Smooth muscle cell (in vitro differentiated cells): ENCODE results near the gene MAPK6. TPM values are rescaled to one million over a fixed set of nuclear protein-coding genes. Genes with fewer than 3 reads are reported as not detected.
"Not testable (repeated sequence)": the region's sequence is repeated elsewhere in the genome, so short reads cannot be mapped to it uniquely, and the experiment has no call there.

Experiments
- DNase-seq: peaks from one replicate; lab custom pipeline; 2025; ENCODE audit not compliant: unreplicated experiment; lab: John Stamatoyannopoulos, UW
- H2AFZ ChIP-seq: fragments of 200-600 bp; sonication (generic); 2 replicates; pipeline ENCODE4 v1.6.0; 2016; ENCODE audit warnings: antibody characterized with exemption, low read depth, mild to moderate bottlenecking
- H3F3A ChIP-seq: fragments of 200-600 bp; sonication (generic); 2 replicates; pipeline ENCODE4 v1.6.0; 2017; ENCODE audit warnings: antibody characterized with exemption, low read depth
- H3K27ac ChIP-seq: fragments of 200-600 bp; sonication (generic); 2 replicates; pipeline ENCODE4 v1.5.1; 2016; ENCODE audit warnings: low read depth, mild to moderate bottlenecking
- H3K27me3 ChIP-seq: fragments of 200-600 bp; sonication (generic); 2 replicates; pipeline ENCODE4 v1.6.1; 2016; ENCODE audit warnings: low read depth, mild to moderate bottlenecking
- H3K36me3 ChIP-seq: fragments of 200-600 bp; sonication (generic); 2 replicates; pipeline ENCODE4 v1.5.1; 2016; ENCODE audit warnings: low read depth
- H3K4me1 ChIP-seq: fragments of 200-600 bp; sonication (generic); 2 replicates; pipeline ENCODE4 v1.5.1; 2016; ENCODE audit warnings: low read depth
- H3K4me2 ChIP-seq: fragments of 200-600 bp; sonication (generic); 2 replicates; pipeline ENCODE4 v1.6.0; 2016; ENCODE audit warnings: mild to moderate bottlenecking
- H3K4me3 ChIP-seq: fragments of 200-600 bp; sonication (generic); 2 replicates; pipeline ENCODE4 v1.5.1; 2016; ENCODE audit warnings: mild to moderate bottlenecking
- H3K79me2 ChIP-seq: fragments of 200-600 bp; sonication (generic); 2 replicates; pipeline ENCODE4 v1.6.0; 2016; ENCODE audit warnings: low read depth, mild to moderate bottlenecking
- H3K9ac ChIP-seq: fragments of 200-600 bp; sonication (generic); 2 replicates; pipeline ENCODE4 v1.6.0; 2016; ENCODE audit warnings: low read depth
- H3K9me3 ChIP-seq: fragments of 200-600 bp; sonication (generic); replicated peaks from 2 replicates; pipeline ENCODE4 v1.5.1; 2016; ENCODE audit warnings: low read depth
- H4K20me1 ChIP-seq: fragments of 200-600 bp; sonication (generic); 2 replicates; pipeline ENCODE4 v1.6.0; 2016; ENCODE audit warnings: low read depth
- CTCF ChIP-seq: fragments of 200-600 bp; sonication (generic); IDR thresholded peaks from 2 replicates; pipeline ENCODE4 v1.5.1; 2017; ENCODE audit warnings: borderline replicate concordance, mild to moderate bottlenecking, antibody characterized with exemption; ENCODE audit not compliant: insufficient read depth, poor library complexity, severe bottlenecking
- WGBS: methylation state at CpG from one replicate; pipeline ENCODE4 v1.1.7; 2016; ENCODE audit warnings: low lambda C conversion rate; 5-methylcytosine and 5-hydroxymethylcytosine counted together
- polyA plus RNA-seq: library from polyadenylated mRNA; unstranded; fragments of >200 nt; fragmentation: Nextera tagmentation; extraction: Ambion mirVana; gene quantifications from 2 replicates; pipeline ENCODE4 v1.2.1, GENCODE V29; 2016
- total RNA-seq: library from RNA; depleted of rRNA; stranded (reverse); fragments of >200 nt; gene quantifications from 2 replicates; pipeline ENCODE4 v1.2.3, GENCODE V29; 2014

MAPK6 gene
- total and polyA plus RNA-seq, 2 experiments from 2014 or later, result 38.6 to 107 TPM

- Histone ChIP-seq H2AFZ (no peak overlapping the region), H3K4me1 (peaks cover 24% of the 10 kb centered on the region), H4K20me1 (peaks cover 99% of the 10 kb centered on the region), H3K4me2 (no peak overlapping the region), H3K4me3 (no peak overlapping the region), H3K9me3 (no peaks in the 10 kb centered on the region), H3K9ac (no peak overlapping the region), H3K27ac (peak overlapping the region; percentile 21), H3K36me3 (no peaks in the 10 kb centered on the region), H3F3A (peaks cover 10% of the 10 kb centered on the region), H3K79me2 (peaks cover 98% of the 10 kb centered on the region), H3K27me3 (no peaks in the 10 kb centered on the region)
- no peak for DNase-seq
- TF ChIP-seq CTCF, result no peak
- 86% methylated on average over 6 of the region's 6 CpGs for WGBS
Observed at GRCh38 chr15:52042051-52042851, 23.2 kb downstream of the MAPK6 start.

GRCh38 chr15:52045795-52046298 lies 26.8 kb downstream of the MAPK6 start:
- H3K79me2 ChIP-seq, result peaks cover 83% of the 10 kb centered on the region
- not testable (repeated sequence) for H3F3A ChIP-seq, DNase-seq, H3K4me3 ChIP-seq, H3K4me2 ChIP-seq, H2AFZ ChIP-seq, H3K27ac ChIP-seq, H3K36me3 ChIP-seq, H3K27me3 ChIP-seq, H3K9me3 ChIP-seq, H3K9ac ChIP-seq, H3K4me1 ChIP-seq
- WGBS, result 95% methylated on average over 8 of the region's 8 CpGs
- H4K20me1 ChIP-seq, result peaks cover 80% of the 10 kb centered on the region

GRCh38 chr15:52046552-52046951 lies 27.5 kb downstream of the MAPK6 start:
- H3K36me3 ChIP-seq, result not testable (repeated sequence)

GRCh38 chr15:52050416-52050815 lies 31.4 kb downstream of the MAPK6 start:
- no peaks in the 10 kb centered on the region for H3K9me3 ChIP-seq
- H3K4me1 ChIP-seq, result no peaks in the 10 kb centered on the region
- H3F3A ChIP-seq, result no peaks in the 10 kb centered on the region
- no peaks in the 10 kb centered on the region for H3K36me3 ChIP-seq
- WGBS, result 91% methylated on average over 1 of the region's 1 CpG
- peak overlapping the region; percentile 62 for H3K27ac ChIP-seq
- no peak overlapping the region for H3K4me3 ChIP-seq
- H3K27me3 ChIP-seq, result no peaks in the 10 kb centered on the region
- DNase-seq, result no peak
- no peak overlapping the region for H3K9ac ChIP-seq
- TF ChIP-seq CTCF, result no peak
- H2AFZ ChIP-seq, result no peak overlapping the region
- H4K20me1 ChIP-seq, result peaks cover 60% of the 10 kb centered on the region
- H3K4me2 ChIP-seq, result peak overlapping the region; percentile 56
- H3K79me2 ChIP-seq, result peaks cover 41% of the 10 kb centered on the region

More at GRCh38 chr15:52046552-52046951, 27.5 kb downstream of the MAPK6 start:
- not testable (repeated sequence) for H2AFZ ChIP-seq, H3K27ac ChIP-seq, H3K4me2 ChIP-seq, H3K4me3 ChIP-seq, H3K9me3 ChIP-seq, DNase-seq, H3F3A ChIP-seq, H3K9ac ChIP-seq, H3K27me3 ChIP-seq, H3K4me1 ChIP-seq
- WGBS, result 84% methylated on average over 5 of the region's 5 CpGs
- H3K79me2 ChIP-seq, result peaks cover 76% of the 10 kb centered on the region
- peaks cover 73% of the 10 kb centered on the region for H4K20me1 ChIP-seq
